Ovary (tissue), 3 donors: Measurements from ENCODE around the gene ZNF892.

Experiments used
- CTCF ChIP-seq, 3 donors: fragments of 450-650 bp in 2 of 3; fragments of 200-600 bp in 1 of 3; IDR thresholded peaks; one replicate each; pipeline versions ENCODE4 v1.5.1 to v1.8.0; 2016 to 2022; ENCODE audit warnings: antibody characterized with exemption in 3 of 3, mild to moderate bottlenecking in 1 of 3
- POLR2A ChIP-seq: fragments of 450-650 bp; IDR thresholded peaks from one replicate; pipeline ENCODE4 v1.6.1; 2017; ENCODE audit warnings: antibody characterized with exemption, mild to moderate bottlenecking, moderate library complexity
- donor health status: DM: no; HTN: no; CAD: no.

GRCh38 chr2:95234816-95235215 is 27.5 kb downstream of the ZNF892 start:
- TF ChIP-seq CTCF (IDR thresholded peaks at IDR 0.05) (no peak), POLR2A (no peak)
